Body of pancreas (tissue), 4 donors: ENCODE results near the gene BACH2. TPM values are rescaled to one million over a fixed set of nuclear protein-coding genes. Genes with fewer than 3 reads are reported as not detected.

Experiments
- ATAC-seq: fragments of 150-250 bp; one replicate; pipeline ENCODE4 v1.9.1; 2016
- DNase-seq, 4 donors: peaks; one replicate each; pipeline ENCODE4 v3.0.0-alpha.2; 2019
- H3K27ac ChIP-seq, 4 donors: fragments of 200-600 bp; sonication (generic); 1 replicate in 3 of 4; 2 replicates in 1 of 4; pipeline versions ENCODE4 v1.5.1 to v1.6.1; 2016 to 2019; ENCODE audit warnings: mild to moderate bottlenecking in 1 of 4, mixed read lengths in 1 of 4, moderate library complexity in 1 of 4
- H3K27me3 ChIP-seq, 2 donors: fragments of 200-600 bp; sonication (generic); one replicate each; pipeline ENCODE4 v1.6.0; 2016; ENCODE audit warnings: mild to moderate bottlenecking in 1 of 2
- H3K36me3 ChIP-seq, 2 donors: fragments of 200-600 bp; sonication (generic); replicated peaks in 1 of 2; 2 replicates each; pipeline ENCODE4 v1.5.1; 2016; ENCODE audit warnings: low read depth in 2 of 2; ENCODE audit not compliant: insufficient read depth in 1 of 2
- H3K4me1 ChIP-seq: fragments of 200-600 bp; sonication (generic); one replicate; pipeline ENCODE4 v1.6.0; 2016
- H3K4me3 ChIP-seq, 2 donors: fragments of 200-600 bp; sonication (generic); 1 replicate in 1 of 2; 2 replicates in 1 of 2; pipeline ENCODE4 v1.5.1; 2016 to 2019
- H3K9me3 ChIP-seq, 3 donors: fragments of 200-600 bp; sonication (generic); 1 replicate in 2 of 3; 2 replicates in 1 of 3; pipeline ENCODE4 v1.5.1; 2016
- POLR2A ChIP-seq, 3 donors: fragments of 450-650 bp; IDR thresholded peaks; one replicate each; pipeline ENCODE4 v1.6.1; 2016; ENCODE audit warnings: antibody characterized with exemption in 3 of 3, mild to moderate bottlenecking in 2 of 3
- WGBS, 2 donors: methylation state at CpG; one replicate each; pipeline ENCODE4 v1.1.5; 2017; 5-methylcytosine and 5-hydroxymethylcytosine counted together
- intact Hi-C: fragments of 100-400 bp; cut with DNase I; formaldehyde crosslinking; loops from one replicate; pipeline ENCODE4 v1.15.1; 2023
- total RNA-seq, 2 donors: library from RNA; depleted of rRNA; stranded (reverse); fragments of >200 nt; gene quantifications; one replicate each; pipeline ENCODE4 v1.1.0, GENCODE V29; 2016
- TF ChIP-seq, protein P1 (sequence below), 7 experiments: fragments of 450-650 bp in 4 of 7; fragments of 200-600 bp in 3 of 7; sonication (generic) in 3 of 7; IDR thresholded peaks; one replicate each; pipeline ENCODE4 v1.5.1; 2016 to 2019; ENCODE audit warnings: antibody characterized with exemption in 7 of 7

BACH2 gene
- total RNA-seq, 2 donors from 2014 or later = 2.1 to 3.3 TPM

- ATAC-seq (no peak), DNase-seq (peak in 2 of 4 donors; percentile 27 to 38)
- no peak for TF ChIP-seq POLR2A (IDR thresholded peaks at IDR 0.05)
- TF ChIP-seq, protein P1, sequence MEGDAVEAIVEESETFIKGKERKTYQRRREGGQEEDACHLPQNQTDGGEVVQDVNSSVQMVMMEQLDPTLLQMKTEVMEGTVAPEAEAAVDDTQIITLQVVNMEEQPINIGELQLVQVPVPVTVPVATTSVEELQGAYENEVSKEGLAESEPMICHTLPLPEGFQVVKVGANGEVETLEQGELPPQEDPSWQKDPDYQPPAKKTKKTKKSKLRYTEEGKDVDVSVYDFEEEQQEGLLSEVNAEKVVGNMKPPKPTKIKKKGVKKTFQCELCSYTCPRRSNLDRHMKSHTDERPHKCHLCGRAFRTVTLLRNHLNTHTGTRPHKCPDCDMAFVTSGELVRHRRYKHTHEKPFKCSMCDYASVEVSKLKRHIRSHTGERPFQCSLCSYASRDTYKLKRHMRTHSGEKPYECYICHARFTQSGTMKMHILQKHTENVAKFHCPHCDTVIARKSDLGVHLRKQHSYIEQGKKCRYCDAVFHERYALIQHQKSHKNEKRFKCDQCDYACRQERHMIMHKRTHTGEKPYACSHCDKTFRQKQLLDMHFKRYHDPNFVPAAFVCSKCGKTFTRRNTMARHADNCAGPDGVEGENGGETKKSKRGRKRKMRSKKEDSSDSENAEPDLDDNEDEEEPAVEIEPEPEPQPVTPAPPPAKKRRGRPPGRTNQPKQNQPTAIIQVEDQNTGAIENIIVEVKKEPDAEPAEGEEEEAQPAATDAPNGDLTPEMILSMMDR (IDR thresholded peaks at IDR 0.05) = no peak
Measured at GRCh38 chr6:90274451-90275030, 22.1 kb downstream of the BACH2 start.

GRCh38 chr6:90273863-90274262 is 22.8 kb downstream of the BACH2 start:
- Histone ChIP-seq H3K9me3 (no peaks in the 10 kb centered on the region), H3K36me3 (no peaks in the 10 kb centered on the region), H3K27ac (no peak overlapping the region), H3K27me3 (no peaks in the 10 kb centered on the region), H3K4me1 (no peaks in the 10 kb centered on the region), H3K4me3 (no peak overlapping the region)
- 44 to 46% methylated on average over 5 of the region's 5 CpGs for WGBS, 2 donors
- TF ChIP-seq, protein P1 (IDR thresholded peaks at IDR 0.05) = no peak
- no peak for TF ChIP-seq POLR2A (IDR thresholded peaks at IDR 0.05)
- ATAC-seq = no peak
- intact Hi-C loops = no loop called here
- DNase-seq = no peak

More at GRCh38 chr6:90274451-90275030, 22.1 kb downstream of the BACH2 start:
- no peak overlapping the region for H3K27ac ChIP-seq
- no peak overlapping the region for H3K4me3 ChIP-seq
- whole genome bisulfite sequencing, 2 donors = 43 to 51% methylated on average over 9 of the region's 9 CpGs
- no peaks in the 10 kb centered on the region for H3K36me3 ChIP-seq
- H3K9me3 ChIP-seq = no peaks in the 10 kb centered on the region
- intact Hi-C loops = no loop called here
- H3K27me3 ChIP-seq = no peaks in the 10 kb centered on the region
- H3K4me1 ChIP-seq = no peaks in the 10 kb centered on the region

- 87 to 96% methylated on average over 5 of the region's 5 CpGs for WGBS, 2 donors
- H3K4me1 ChIP-seq = no peaks in the 10 kb centered on the region
- DNase-seq (no peak), ATAC-seq (no peak)
- TF ChIP-seq POLR2A (IDR thresholded peaks at IDR 0.05) = no peak
- TF ChIP-seq, protein P1 (IDR thresholded peaks at IDR 0.05) = no peak
- H3K27me3 ChIP-seq = no peaks in the 10 kb centered on the region
- intact Hi-C loops = no loop called here
- H3K27ac ChIP-seq = no peak overlapping the region
- no peak overlapping the region for H3K4me3 ChIP-seq
- no peaks in the 10 kb centered on the region for H3K9me3 ChIP-seq
- H3K36me3 ChIP-seq = no peaks in the 10 kb centered on the region
Measured at GRCh38 chr6:90272895-90273294, 23.7 kb downstream of the BACH2 start.

GRCh38 chr6:90271831-90272230 is 24.8 kb downstream of the BACH2 start:
- no peak for DNase-seq
- no peak overlapping the region for H3K4me3 ChIP-seq
- H3K27me3 ChIP-seq = no peaks in the 10 kb centered on the region
- H3K4me1 ChIP-seq = no peaks in the 10 kb centered on the region
- 71 to 76% methylated on average over 7 of the region's 7 CpGs for WGBS, 2 donors
- intact Hi-C loops = no loop called here
- H3K36me3 ChIP-seq = no peaks in the 10 kb centered on the region
- no peak for ATAC-seq
- no peaks in the 10 kb centered on the region for H3K9me3 ChIP-seq
- no peak for TF ChIP-seq POLR2A (IDR thresholded peaks at IDR 0.05)
- TF ChIP-seq, protein P1 (IDR thresholded peaks at IDR 0.05) = no peak
- no peak overlapping the region for H3K27ac ChIP-seq

GRCh38 chr6:90269334-90269733 is 27.3 kb downstream of the BACH2 start:
- TF ChIP-seq, protein P1 (IDR thresholded peaks at IDR 0.05) = no peak
- TF ChIP-seq POLR2A (IDR thresholded peaks at IDR 0.05) = no peak
- no peaks in the 10 kb centered on the region for H3K27me3 ChIP-seq
- no peaks in the 10 kb centered on the region for H3K36me3 ChIP-seq
- no peak for DNase-seq
- intact Hi-C loops = no loop called here
- no peak for ATAC-seq
- H3K27ac ChIP-seq = no peak overlapping the region
- no peak overlapping the region for H3K4me3 ChIP-seq
- no peaks in the 10 kb centered on the region for H3K9me3 ChIP-seq
- 86 to 93% methylated on average over 1 of the region's 1 CpG for WGBS, 2 donors
- no peaks in the 10 kb centered on the region for H3K4me1 ChIP-seq
